ENCODE measurements around the gene LRCH1.
"Not testable (repeated sequence)": the region's sequence is repeated elsewhere in the genome, so short reads cannot be mapped to it uniquely, and the experiment has no call there.

Gene LRCH1

GRCh38 chr13:46759846-46760245 is 206.9 kb downstream of the LRCH1 start:
- H3K18ac ChIP-seq (ENCODE audit: low read depth in 1 of 2, low read length in 2 of 2): no peak overlapping the region
- H3K9me3 ChIP-seq (ENCODE audit: control insufficient read depth, low read length): no peaks in the 10 kb centered on the region
- H2BK15ac ChIP-seq (ENCODE audit: low read depth, poor library complexity, severe bottlenecking): no peak overlapping the region
- no peak overlapping the region for H3K4ac ChIP-seq (ENCODE audit: low read depth in 1 of 2, low read length in 2 of 2)
- H3K79me1 ChIP-seq (replicated peaks; ENCODE audit: low read length, poor library complexity, severe bottlenecking): no peaks in the 10 kb centered on the region
- no peak overlapping the region for H3K9ac ChIP-seq (ENCODE audit: low read length)
- no peak overlapping the region for H3K27ac ChIP-seq (ENCODE audit: low read length, poor library complexity, severe bottlenecking)
- no peak overlapping the region for H2BK12ac ChIP-seq (ENCODE audit: low read length in 2 of 2)
- no peak overlapping the region for H4K8ac ChIP-seq (ENCODE audit: low read length)
- H3K23ac ChIP-seq (ENCODE audit: low read length in 2 of 2): no peak overlapping the region
- H3K4me3 ChIP-seq (ENCODE audit: insufficient read depth in 1 of 2, low read depth in 1 of 2, low read length in 2 of 2): no peak overlapping the region
- H2AK5ac ChIP-seq (ENCODE audit: low read length, severe bottlenecking): no peak overlapping the region
- no peaks in the 10 kb centered on the region for H3K36me3 ChIP-seq (ENCODE audit: control insufficient read depth in 1 of 2, insufficient read depth in 2 of 2, low read depth in 1 of 2, low read length in 2 of 2)
- no peak overlapping the region for H3K4me2 ChIP-seq (ENCODE audit: low read length, poor library complexity, severe bottlenecking)
- peaks cover 2% of the 10 kb centered on the region for H3K4me1 ChIP-seq (ENCODE audit: control insufficient read depth, insufficient read depth, low read depth, low read length)
- H3K27me3 ChIP-seq (ENCODE audit: control insufficient read depth in 1 of 2, insufficient read depth in 1 of 2, low read length in 2 of 2): no peaks in the 10 kb centered on the region
- H4K91ac ChIP-seq (ENCODE audit: low read length): no peak overlapping the region
- no peak overlapping the region for H2BK120ac ChIP-seq (ENCODE audit: low read depth, low read length)
- WGBS: 9% methylated on average over 2 of the region's 2 CpGs
- no peak overlapping the region for H2AFZ ChIP-seq (ENCODE audit: low read depth, low read length)
- no peak overlapping the region for H2BK5ac ChIP-seq (ENCODE audit: low read depth, low read length, poor library complexity, severe bottlenecking)
- no peak for DNase-seq
- no peak overlapping the region for H3K14ac ChIP-seq (ENCODE audit: low read length in 2 of 2)

- Histone ChIP-seq H3K4me2 (ENCODE audit: low read length, poor library complexity, severe bottlenecking) (no peak overlapping the region), H4K91ac (ENCODE audit: low read length) (no peak overlapping the region), H3K36me3 (ENCODE audit: control insufficient read depth in 1 of 2, insufficient read depth in 2 of 2, low read depth in 1 of 2, low read length in 2 of 2) (no peaks in the 10 kb centered on the region), H2BK15ac (ENCODE audit: low read depth, poor library complexity, severe bottlenecking) (no peak overlapping the region), H3K27me3 (ENCODE audit: control insufficient read depth in 1 of 2, insufficient read depth in 1 of 2, low read length in 2 of 2) (no peaks in the 10 kb centered on the region), H2BK12ac (ENCODE audit: low read length in 2 of 2) (no peak overlapping the region), H2BK5ac (ENCODE audit: low read depth, low read length, poor library complexity, severe bottlenecking) (no peak overlapping the region), H3K4me1 (ENCODE audit: control insufficient read depth, insufficient read depth, low read depth, low read length) (peaks cover 2% of the 10 kb centered on the region), H3K9ac (ENCODE audit: low read length) (no peak overlapping the region), H3K4ac (ENCODE audit: low read depth in 1 of 2, low read length in 2 of 2) (no peak overlapping the region), H2AK5ac (ENCODE audit: low read length, severe bottlenecking) (no peak overlapping the region), H3K14ac (ENCODE audit: low read length in 2 of 2) (no peak overlapping the region), H3K27ac (ENCODE audit: low read length, poor library complexity, severe bottlenecking) (no peak overlapping the region), H3K4me3 (ENCODE audit: insufficient read depth in 1 of 2, low read depth in 1 of 2, low read length in 2 of 2) (no peak overlapping the region), H3K18ac (ENCODE audit: low read depth in 1 of 2, low read length in 2 of 2) (no peak overlapping the region), H2AFZ (ENCODE audit: low read depth, low read length) (no peak overlapping the region), H2BK120ac (ENCODE audit: low read depth, low read length) (no peak overlapping the region), H3K79me1 (replicated peaks; ENCODE audit: low read length, poor library complexity, severe bottlenecking) (no peaks in the 10 kb centered on the region), H4K8ac (ENCODE audit: low read length) (no peak overlapping the region), H3K23ac (ENCODE audit: low read length in 2 of 2) (no peak overlapping the region), H3K9me3 (ENCODE audit: control insufficient read depth, low read length) (no peaks in the 10 kb centered on the region)
- 95% methylated on average over 4 of the region's 4 CpGs for WGBS
- no peak for DNase-seq
Measured at GRCh38 chr13:46761174-46761573, 208.2 kb downstream of the LRCH1 start.

- Histone ChIP-seq H3K4me3 (ENCODE audit: insufficient read depth in 1 of 2, low read depth in 1 of 2, low read length in 2 of 2) (no peak overlapping the region), H4K91ac (ENCODE audit: low read length) (no peak overlapping the region), H2BK15ac (ENCODE audit: low read depth, poor library complexity, severe bottlenecking) (no peak overlapping the region), H3K4me1 (ENCODE audit: control insufficient read depth, insufficient read depth, low read depth, low read length) (peaks cover under 1% of the 10 kb centered on the region), H3K27ac (ENCODE audit: low read length, poor library complexity, severe bottlenecking) (no peak overlapping the region), H3K9me3 (ENCODE audit: control insufficient read depth, low read length) (no peaks in the 10 kb centered on the region), H3K4me2 (ENCODE audit: low read length, poor library complexity, severe bottlenecking) (no peak overlapping the region), H4K8ac (ENCODE audit: low read length) (no peak overlapping the region), H3K36me3 (ENCODE audit: control insufficient read depth in 1 of 2, insufficient read depth in 2 of 2, low read depth in 1 of 2, low read length in 2 of 2) (no peaks in the 10 kb centered on the region), H3K27me3 (ENCODE audit: control insufficient read depth in 1 of 2, insufficient read depth in 1 of 2, low read length in 2 of 2) (no peaks in the 10 kb centered on the region), H2BK12ac (ENCODE audit: low read length in 2 of 2) (no peak overlapping the region), H2BK5ac (ENCODE audit: low read depth, low read length, poor library complexity, severe bottlenecking) (no peak overlapping the region), H3K23ac (ENCODE audit: low read length in 2 of 2) (no peak overlapping the region), H2AK5ac (ENCODE audit: low read length, severe bottlenecking) (no peak overlapping the region), H3K18ac (ENCODE audit: low read depth in 1 of 2, low read length in 2 of 2) (no peak overlapping the region), H3K9ac (ENCODE audit: low read length) (no peak overlapping the region), H2AFZ (ENCODE audit: low read depth, low read length) (no peak overlapping the region), H3K14ac (ENCODE audit: low read length in 2 of 2) (no peak overlapping the region), H3K79me1 (replicated peaks; ENCODE audit: low read length, poor library complexity, severe bottlenecking) (no peaks in the 10 kb centered on the region), H3K4ac (ENCODE audit: low read depth in 1 of 2, low read length in 2 of 2) (no peak overlapping the region), H2BK120ac (ENCODE audit: low read depth, low read length) (no peak overlapping the region)
- no peak for DNase-seq
- 95% methylated on average over 5 of the region's 5 CpGs for WGBS
Measured at GRCh38 chr13:46761866-46762265, 208.9 kb downstream of the LRCH1 start.

- not testable (repeated sequence) for H3K4me2 ChIP-seq (ENCODE audit: low read length, poor library complexity, severe bottlenecking); H3K9me3 ChIP-seq (ENCODE audit: control insufficient read depth, low read length); H3K27me3 ChIP-seq (ENCODE audit: control insufficient read depth in 1 of 2, insufficient read depth in 1 of 2, low read length in 2 of 2); H3K4me1 ChIP-seq (ENCODE audit: control insufficient read depth, insufficient read depth, low read depth, low read length); H3K23ac ChIP-seq (ENCODE audit: low read length in 2 of 2); H2BK120ac ChIP-seq (ENCODE audit: low read depth, low read length); H2BK15ac ChIP-seq (ENCODE audit: low read depth, poor library complexity, severe bottlenecking); H4K91ac ChIP-seq (ENCODE audit: low read length); H3K18ac ChIP-seq (ENCODE audit: low read depth in 1 of 2, low read length in 2 of 2); H3K9ac ChIP-seq (ENCODE audit: low read length); H3K4me3 ChIP-seq (ENCODE audit: insufficient read depth in 1 of 2, low read depth in 1 of 2, low read length in 2 of 2); H2BK5ac ChIP-seq (ENCODE audit: low read depth, low read length, poor library complexity, severe bottlenecking); H2BK12ac ChIP-seq (ENCODE audit: low read length in 2 of 2); H2AK5ac ChIP-seq (ENCODE audit: low read length, severe bottlenecking); H3K27ac ChIP-seq (ENCODE audit: low read length, poor library complexity, severe bottlenecking); H2AFZ ChIP-seq (ENCODE audit: low read depth, low read length); DNase-seq; H3K14ac ChIP-seq (ENCODE audit: low read length in 2 of 2); H3K4ac ChIP-seq (ENCODE audit: low read depth in 1 of 2, low read length in 2 of 2); H4K8ac ChIP-seq (ENCODE audit: low read length); H3K79me1 ChIP-seq (replicated peaks; ENCODE audit: low read length, poor library complexity, severe bottlenecking)
- peaks cover 4 to 51% of the 10 kb centered on the region in 2 experiments for H3K36me3 ChIP-seq (ENCODE audit: control insufficient read depth in 1 of 2, insufficient read depth in 2 of 2, low read depth in 1 of 2, low read length in 2 of 2)
- WGBS: 100% methylated on average over 1 of the region's 4 CpGs
Measured at GRCh38 chr13:46769925-46770324, 217.0 kb downstream of the LRCH1 start.
